Hepatocyte (in vitro differentiated cells): ENCODE measurements around the gene ATP1A2.

ENCODE experiments used
- CTCF ChIP-seq: fragments of 200-600 bp; sonication (generic); IDR thresholded peaks from 2 replicates; pipeline ENCODE4 v1.5.1; 2016; ENCODE audit warnings: antibody characterized with exemption, mild to moderate bottlenecking; ENCODE audit not compliant: poor library complexity
- EZH2 ChIP-seq: fragments of 200-600 bp; sonication (generic); IDR thresholded peaks from 2 replicates; pipeline ENCODE4 v1.6.1; 2016; ENCODE audit warnings: antibody characterized with exemption, mild to moderate bottlenecking, borderline replicate concordance
- EZH2phosphoT487 ChIP-seq: fragments of 200-600 bp; sonication (generic); IDR thresholded peaks from one replicate; pipeline ENCODE4 v1.6.1; 2018; ENCODE audit warnings: antibody characterized with exemption, mild to moderate bottlenecking, low read depth, moderate library complexity; ENCODE audit not compliant: unreplicated experiment, severe bottlenecking

GRCh38 chr1:160081261-160081936, 34.2 kb upstream of the ATP1A2 start, which contains the start of gene KCNJ9:
- TF ChIP-seq CTCF, result no peak
- no peak for TF ChIP-seq EZH2
- TF ChIP-seq EZH2phosphoT487, result no peak
